HG03159 (cell line): ENCODE results near the gene SLC6A5.
"Not testable (repeated sequence)": the region's sequence is repeated elsewhere in the genome, so short reads cannot be mapped to it uniquely, and the experiment has no call there.

ENCODE experiments used
- ATAC-seq: cut with Tn5 transposase; IDR thresholded peaks from one replicate; pipeline ENCODE4 v1.9.1; 2021; ENCODE audit warnings: mild to moderate bottlenecking, moderate library complexity; ENCODE audit not compliant: unreplicated experiment

SLC6A5 gene

DNA sequence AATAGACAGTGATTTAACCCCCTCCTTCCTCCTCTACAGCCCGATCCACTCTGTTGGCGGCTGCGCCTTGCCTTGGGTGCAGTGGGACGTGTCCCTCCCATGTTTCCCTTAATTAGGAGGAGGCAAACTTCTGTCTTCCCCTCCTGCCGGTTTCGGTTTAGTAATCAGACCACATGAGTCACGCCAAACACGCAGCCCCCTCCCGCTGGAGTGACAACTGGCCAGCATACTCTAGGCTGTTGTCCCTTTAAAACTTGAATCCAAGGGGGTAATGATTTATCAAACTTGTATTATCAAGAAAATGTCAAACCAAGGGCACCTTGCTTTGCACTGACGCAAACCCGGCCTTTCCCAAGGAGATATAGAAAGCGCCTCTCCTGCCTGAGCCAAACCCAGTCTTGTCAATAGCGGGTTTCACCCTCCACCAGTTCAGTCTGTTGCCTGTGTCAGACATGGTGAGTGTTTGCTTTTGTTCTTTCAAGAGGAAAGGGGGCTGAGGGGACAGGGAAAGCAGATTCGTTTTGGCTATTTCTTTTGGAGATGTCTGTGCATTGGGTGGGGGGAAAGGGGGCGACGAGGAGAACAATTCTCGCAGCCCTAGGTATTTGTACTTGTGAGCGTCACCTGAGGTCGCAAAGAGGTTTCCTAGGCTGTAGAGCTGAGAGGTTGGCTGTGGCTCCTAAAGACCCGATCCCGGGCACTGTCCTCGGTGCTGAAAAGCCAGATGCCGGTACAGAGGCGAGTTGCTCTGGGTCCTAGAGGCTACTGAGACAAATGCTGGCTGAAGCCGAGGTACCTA, at the start of gene SLC6A5:
TSS of gene SLC6A5 (plus strand) at position 388 of the 799 bp plus-strand sequence. CDS start at position 453, 65 bp downstream.
- ATAC-seq = no peak

- ATAC-seq = no peak
Measured at GRCh38 chr11:20551096-20551495, 48.3 kb upstream of the SLC6A5 start.

DNA sequence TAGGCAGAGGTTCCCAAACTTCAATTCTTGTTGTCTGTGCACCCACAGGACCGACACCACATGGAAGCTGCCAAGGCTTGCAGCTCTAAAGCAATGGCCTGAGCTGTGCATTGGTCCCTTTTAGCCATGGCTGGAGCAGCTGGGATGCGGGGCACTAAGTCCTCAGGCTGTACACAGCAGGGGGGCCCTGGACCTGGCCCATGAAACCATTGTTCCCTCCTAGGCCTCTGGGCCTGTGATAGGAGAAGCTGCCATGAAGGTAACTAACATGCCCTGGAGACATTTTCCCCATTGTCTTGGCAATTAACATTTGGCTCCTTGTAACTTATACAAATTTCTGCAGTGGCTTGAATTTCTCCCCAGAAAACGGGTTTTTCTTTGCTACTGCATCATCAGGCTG, 43.6 kb upstream of the SLC6A5 start:
- ATAC-seq = no peak

DNA sequence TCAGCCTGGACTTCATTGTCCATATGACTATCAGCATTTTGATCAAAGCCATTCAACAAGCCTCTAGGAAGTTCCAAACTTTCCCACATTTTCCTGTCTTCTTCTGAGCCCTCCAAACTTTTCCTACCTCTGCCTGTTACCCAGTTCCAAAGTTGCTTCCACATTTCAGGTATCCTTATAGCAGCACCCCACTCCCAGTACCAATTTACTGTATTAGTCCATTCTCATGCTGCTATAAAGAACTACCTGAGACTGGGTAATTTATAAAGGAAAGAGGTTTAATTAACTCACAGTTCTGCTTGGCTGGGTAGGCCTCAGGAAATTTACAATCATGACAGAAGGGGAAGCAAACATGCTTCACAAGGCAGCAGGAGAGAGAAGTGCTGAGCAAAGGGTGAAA, 43.0 kb upstream of the SLC6A5 start:
- not testable (repeated sequence) for ATAC-seq

GRCh38 chr11:20558741-20559140, 40.7 kb upstream of the SLC6A5 start:
- no peak for ATAC-seq

DNA sequence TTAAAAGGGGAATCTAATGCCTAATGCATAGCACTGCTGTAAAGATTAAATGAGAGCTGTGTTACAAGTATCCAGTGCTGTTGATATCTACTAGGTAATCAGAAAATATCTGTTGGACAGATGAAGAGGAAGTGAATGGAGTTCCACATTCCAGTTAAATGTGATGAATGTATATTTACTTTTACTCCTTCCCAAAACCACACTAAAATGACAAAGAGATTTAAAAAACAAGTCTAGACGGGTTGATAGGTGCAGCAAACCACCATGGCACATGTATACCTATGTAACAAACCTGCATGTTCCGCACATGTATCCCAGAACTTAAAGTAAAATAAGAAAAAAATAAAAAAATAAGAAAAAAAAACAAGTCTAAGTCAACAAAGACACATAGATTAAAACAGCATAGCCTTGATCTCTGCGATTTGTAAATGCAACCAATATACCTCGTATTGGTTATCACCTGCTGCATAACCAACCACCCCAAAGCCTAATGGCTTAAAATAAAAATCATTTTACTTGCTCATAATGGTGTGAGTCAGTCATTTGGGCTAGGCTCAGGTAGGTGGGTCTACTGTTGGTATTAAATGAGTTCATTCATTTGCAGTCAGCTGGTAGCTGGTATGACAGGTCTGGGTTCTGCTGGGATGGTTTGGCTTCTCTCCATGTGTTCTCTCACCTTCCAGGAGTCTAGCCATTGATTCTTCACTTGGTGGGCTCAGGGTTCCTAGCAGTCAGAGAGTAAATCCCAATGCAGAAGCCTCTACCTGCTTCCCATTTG, 39.7 kb upstream of the SLC6A5 start:
- no peak for ATAC-seq

- ATAC-seq = no peak
Measured at GRCh38 chr11:20561915-20562314, 37.5 kb upstream of the SLC6A5 start.

DNA sequence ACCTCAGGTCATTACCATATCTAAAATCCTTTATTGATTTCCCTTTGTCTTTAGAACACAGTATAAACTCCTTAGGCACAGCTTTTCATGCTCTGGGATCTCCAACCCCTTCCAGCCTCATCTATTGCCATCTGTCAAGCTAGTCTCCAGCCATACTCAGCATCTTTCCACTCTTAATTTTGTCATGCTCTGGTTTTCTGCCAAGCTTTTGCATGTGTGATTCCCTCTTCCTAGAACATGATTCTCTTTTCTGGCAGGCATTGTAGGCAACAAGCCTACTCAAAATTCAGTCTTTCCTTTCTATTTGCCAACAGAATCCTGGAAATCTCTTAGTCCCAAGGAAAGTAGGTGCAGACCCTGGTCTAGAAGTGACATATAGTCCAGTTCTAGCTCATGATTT, 35.5 kb upstream of the SLC6A5 start:
- ATAC-seq = no peak

DNA sequence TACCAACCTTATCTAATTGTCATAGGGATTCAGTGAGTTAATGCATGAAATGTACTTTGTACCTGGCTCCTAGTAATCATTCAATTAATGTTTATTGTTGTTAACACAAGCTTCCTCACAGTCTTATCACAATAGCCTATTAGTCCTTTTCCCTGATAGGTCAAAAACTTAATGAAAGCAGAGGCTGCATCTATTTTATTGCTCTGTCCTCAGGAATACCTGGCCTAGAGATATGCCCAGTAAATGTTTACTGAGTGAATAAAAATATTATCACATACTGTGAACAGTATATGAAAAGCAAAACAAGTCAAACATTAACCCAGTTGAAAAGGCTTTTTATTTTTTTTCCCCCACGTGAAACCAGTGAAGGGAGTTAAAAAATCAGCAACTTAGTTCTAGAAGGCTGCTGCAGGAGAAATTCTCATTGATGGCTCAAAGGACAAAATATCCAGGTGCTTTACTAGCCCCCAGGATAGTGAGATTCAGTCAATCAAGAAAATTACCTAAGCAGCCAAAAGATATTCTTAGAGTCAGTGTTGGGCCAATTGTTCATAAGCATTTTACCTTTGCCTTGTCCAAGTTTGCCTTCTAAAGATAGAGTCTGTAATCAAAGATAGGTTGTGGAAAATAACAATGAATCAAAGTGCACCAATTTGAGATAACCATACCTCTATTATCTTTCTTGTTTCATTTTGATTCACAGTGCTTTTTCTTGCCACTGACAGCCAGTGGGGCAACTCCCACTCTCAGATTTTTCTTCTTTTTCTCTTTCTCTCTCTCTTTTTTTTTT, 34.4 kb upstream of the SLC6A5 start:
- no peak for ATAC-seq

DNA sequence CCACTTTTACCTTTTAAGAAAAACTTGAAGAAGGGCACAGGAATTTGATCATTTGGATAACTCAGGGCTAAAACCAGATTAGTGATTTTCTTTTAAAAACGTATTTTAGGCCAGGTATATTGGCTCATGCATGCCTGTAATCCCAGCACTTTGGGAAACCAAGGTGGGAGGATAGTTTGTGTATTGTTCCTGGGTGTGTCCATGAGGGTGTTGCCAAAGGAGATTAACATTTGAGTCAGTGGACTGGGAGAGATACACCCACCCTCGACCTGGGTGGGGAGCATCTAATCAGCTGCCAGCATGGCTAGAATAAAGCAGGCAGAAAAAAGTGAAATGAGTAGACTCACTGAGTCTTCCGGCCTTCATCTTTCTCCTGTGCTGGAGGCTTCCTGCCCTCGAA, 33.3 kb upstream of the SLC6A5 start:
- not testable (repeated sequence) for ATAC-seq

DNA sequence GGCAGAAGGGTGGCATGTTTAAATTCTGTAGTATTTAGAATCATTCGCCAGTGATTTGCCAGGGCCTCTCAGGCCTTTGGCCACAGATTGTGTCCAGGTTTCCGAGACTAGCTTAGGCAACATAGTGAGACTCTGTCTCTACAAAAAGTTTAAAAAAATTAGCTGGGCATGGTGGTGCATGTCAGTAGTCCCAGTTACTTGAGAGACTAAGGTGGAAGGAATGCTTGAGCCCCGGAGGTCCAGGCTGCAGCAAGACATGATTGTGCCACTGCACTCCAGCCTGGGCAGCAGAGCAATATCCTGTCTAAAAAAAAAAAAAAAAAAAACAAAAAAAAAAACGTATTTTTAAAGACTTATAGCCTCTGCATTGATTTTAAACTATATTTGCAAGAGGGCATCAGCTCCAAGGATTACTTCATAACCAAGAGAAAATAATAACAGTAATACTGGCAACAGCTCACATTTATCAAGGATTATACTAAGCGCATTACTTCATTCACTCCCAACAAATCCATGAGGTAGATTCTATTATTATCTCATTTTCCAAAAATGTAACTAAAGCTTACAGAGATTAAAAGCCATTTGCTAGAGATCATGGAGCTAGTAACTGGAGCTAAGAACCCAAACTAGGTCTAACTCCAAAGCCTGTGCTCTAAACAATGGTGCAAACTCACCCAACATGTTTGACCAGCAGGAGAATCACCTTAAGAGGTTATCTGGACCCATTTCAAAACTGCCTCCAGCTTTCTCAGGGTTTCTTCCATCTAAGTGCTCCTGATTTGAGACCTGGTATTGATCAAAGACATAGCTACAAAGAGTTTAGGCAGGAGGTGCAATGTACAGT, 32.6 kb upstream of the SLC6A5 start:
- no peak for ATAC-seq

DNA sequence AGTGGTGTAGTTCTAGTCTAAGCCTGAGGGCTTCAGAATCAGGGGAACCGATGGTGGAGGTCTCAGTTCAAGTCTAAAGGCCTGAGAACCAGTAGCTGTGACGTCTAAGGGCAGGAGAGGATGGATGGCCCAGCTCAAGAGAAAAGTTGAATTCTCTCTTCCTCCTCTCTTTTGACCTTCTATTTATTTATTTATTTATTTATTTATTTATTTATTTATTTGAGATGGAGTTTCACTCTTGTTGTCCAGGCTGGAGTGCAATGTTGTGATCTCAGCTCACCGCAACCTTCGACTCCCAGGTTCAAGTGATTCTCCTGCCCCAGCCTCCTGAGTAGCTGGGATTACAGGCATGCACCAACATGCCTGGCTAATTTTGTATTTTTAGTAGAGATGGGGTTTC, 19.7 kb upstream of the SLC6A5 start:
- not testable (repeated sequence) for ATAC-seq

- no peak for ATAC-seq
Measured at GRCh38 chr11:20583201-20583600, 16.2 kb upstream of the SLC6A5 start.

DNA sequence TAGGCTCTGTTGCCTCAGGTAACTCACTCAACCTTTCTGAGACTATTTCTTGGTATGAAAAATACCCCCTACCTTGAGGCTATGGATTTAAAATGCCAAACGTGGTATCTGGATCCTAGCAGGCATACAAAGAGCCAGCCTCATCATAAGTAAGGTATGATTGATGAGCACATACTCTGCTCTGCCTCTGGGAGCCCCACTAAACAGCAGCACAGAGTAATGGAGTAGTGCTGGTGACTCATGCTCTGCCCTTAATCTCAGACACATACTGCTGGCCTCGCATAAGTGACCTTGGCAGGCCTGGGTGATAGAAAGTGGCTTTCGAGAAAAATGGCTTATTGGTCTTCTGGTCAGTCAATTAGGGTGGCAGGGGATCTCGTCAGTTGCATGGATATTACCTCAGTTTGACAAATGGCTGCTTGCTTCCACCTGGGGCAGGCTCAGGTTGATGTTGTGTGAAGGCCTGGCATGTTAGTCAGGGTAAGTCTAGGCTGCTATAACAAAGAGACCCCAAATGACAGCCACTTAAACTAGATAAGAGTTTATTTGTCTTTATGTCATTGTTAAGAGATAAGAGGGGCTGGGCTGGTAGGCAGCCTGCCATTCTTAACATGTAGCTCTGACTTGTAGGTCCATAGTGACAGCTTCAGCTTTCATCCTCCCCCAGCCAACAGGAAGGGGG, 15.2 kb upstream of the SLC6A5 start:
- ATAC-seq = no peak

- no peak for ATAC-seq
Measured at GRCh38 chr11:20589796-20590195, 9.6 kb upstream of the SLC6A5 start.

GRCh38 chr11:20590381-20590780, 9.0 kb upstream of the SLC6A5 start:
- ATAC-seq = no peak

DNA sequence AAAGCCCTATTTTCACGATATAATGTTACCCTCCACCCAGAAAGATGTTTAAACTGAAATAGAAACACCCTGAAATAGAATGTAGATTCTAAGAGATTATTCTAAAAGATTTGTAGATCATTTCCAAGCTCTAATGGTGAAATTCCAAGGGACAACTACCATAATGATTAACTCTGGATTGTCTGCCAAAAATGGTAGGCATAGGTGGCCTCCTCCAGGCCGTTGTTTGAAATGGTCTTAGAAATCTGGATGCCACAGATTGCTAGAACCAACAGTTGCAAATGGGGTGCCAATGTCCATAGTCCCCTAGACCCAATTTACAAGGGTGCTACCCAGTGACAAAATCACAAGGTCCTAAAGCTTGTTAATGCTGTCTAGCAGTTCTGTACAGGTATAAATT, 6.7 kb upstream of the SLC6A5 start:
- no peak for ATAC-seq

DNA sequence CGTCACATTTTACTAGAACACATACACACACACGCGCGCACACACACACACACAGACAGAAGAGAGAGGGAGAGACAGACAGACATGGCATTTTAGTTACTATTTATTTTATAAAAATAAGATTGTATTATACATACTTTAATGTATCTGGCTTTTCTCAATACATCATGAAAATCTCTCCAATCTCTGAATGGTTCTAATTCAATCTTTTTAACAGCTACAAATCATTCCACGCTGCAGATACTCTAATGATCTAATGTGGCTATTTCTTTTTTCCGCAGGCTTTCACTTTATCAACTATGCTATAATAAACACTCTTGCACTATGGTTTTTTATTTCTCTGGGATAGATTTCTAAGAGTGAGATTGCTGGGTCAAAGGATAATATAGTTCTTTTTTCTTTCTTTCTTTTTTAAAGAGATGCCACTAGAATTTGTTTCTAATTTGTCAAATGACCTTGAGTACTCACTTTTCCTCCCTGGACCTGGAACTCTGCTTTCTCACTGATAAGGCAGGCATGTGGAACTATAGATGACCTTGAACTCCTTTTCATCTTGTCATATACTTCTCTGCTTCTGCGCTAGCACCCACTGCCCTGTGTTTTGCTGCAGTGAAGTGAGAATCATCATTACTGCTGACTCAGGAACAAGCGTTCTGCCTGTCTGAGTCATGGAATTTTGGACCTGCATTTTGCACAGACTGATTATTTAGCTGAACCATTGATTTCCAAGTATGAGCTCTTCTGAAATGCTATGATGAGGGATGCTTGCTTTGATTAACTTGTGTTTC, 4.9 kb upstream of the SLC6A5 start:
- no peak for ATAC-seq

GRCh38 chr11:20595101-20595500, 4.3 kb upstream of the SLC6A5 start:
- ATAC-seq = no peak
